Liver (tissue), 9 donors: ENCODE results near the gene OSBPL5. TPM values are rescaled to one million over a fixed set of nuclear protein-coding genes. Genes with fewer than 3 reads are reported as not detected.

Experiments
- DNase-seq: peaks from one replicate; pipeline ENCODE4 v3.0.0-alpha.2; 2017; ENCODE audit warnings: low spot score
- H3K27ac ChIP-seq, 2 donors: one replicate each; pipeline ENCODE4 v1.7.0; 2013; ENCODE audit warnings: inconsistent platforms in 2 of 2, low read length in 2 of 2, control low read depth in 1 of 2, low read depth in 1 of 2, mild to moderate bottlenecking in 1 of 2
- H3K27me3 ChIP-seq, 4 donors: one replicate each; pipeline versions ENCODE4 v1.6.1 to v1.7.0; 2013; ENCODE audit warnings: low read length in 3 of 4, inconsistent platforms in 1 of 4, mild to moderate bottlenecking in 1 of 4, moderate library complexity in 1 of 4; ENCODE audit not compliant: control insufficient read depth in 4 of 4, insufficient read depth in 4 of 4
- H3K36me3 ChIP-seq, 4 donors: one replicate each; pipeline versions ENCODE4 v1.6.1 to v1.7.0; 2013; ENCODE audit warnings: low read length in 3 of 4, mild to moderate bottlenecking in 3 of 4, low read depth in 1 of 4, moderate library complexity in 1 of 4; ENCODE audit not compliant: control insufficient read depth in 4 of 4, insufficient read depth in 3 of 4
- H3K4me1 ChIP-seq, 4 donors: one replicate each; pipeline versions ENCODE4 v1.6.1 to v1.7.0; 2013; ENCODE audit warnings: low read length in 3 of 4, mild to moderate bottlenecking in 3 of 4, moderate library complexity in 1 of 4; ENCODE audit not compliant: control insufficient read depth in 4 of 4, insufficient read depth in 4 of 4
- H3K4me3 ChIP-seq, 3 donors: one replicate each; pipeline versions ENCODE4 v1.6.1 to v1.7.0; 2013; ENCODE audit warnings: low read length in 3 of 3, control low read depth in 1 of 3, low read depth in 1 of 3, mild to moderate bottlenecking in 1 of 3
- H3K9ac ChIP-seq, 2 donors: one replicate each; pipeline ENCODE4 v1.7.0; 2013; ENCODE audit warnings: low read length in 2 of 2, mild to moderate bottlenecking in 2 of 2, moderate library complexity in 2 of 2, control low read depth in 1 of 2, low read depth in 1 of 2
- H3K9me3 ChIP-seq, 4 donors: one replicate each; pipeline versions ENCODE4 v1.6.1 to v1.7.0; 2013; ENCODE audit warnings: low read length in 3 of 4; ENCODE audit not compliant: control insufficient read depth in 4 of 4
- ATF3 ChIP-seq: IDR thresholded peaks from 2 replicates; pipeline ENCODE4 v1.6.1; 2016; ENCODE audit warnings: antibody characterized with exemption
- FOXA1 ChIP-seq: IDR thresholded peaks from 2 replicates; pipeline ENCODE4 v1.6.1; 2016; ENCODE audit warnings: antibody characterized with exemption
- FOXA2 ChIP-seq: IDR thresholded peaks from 2 replicates; pipeline ENCODE4 v1.6.1; 2016; ENCODE audit warnings: antibody characterized with exemption
- GABPA ChIP-seq, 2 donors: IDR thresholded peaks in 1 of 2; conservative IDR thresholded peaks in 1 of 2; 2 replicates each; pipeline ENCODE4 v1.6.1; 2016; ENCODE audit warnings: antibody characterized with exemption in 2 of 2, mild to moderate bottlenecking in 1 of 2, moderate library complexity in 1 of 2
- HNF4A ChIP-seq, 2 donors: conservative IDR thresholded peaks; 2 replicates each; pipeline ENCODE4 v1.6.1; 2016; ENCODE audit warnings: antibody characterized with exemption in 2 of 2, mild to moderate bottlenecking in 2 of 2
- HNF4G ChIP-seq: IDR thresholded peaks from 2 replicates; pipeline ENCODE4 v1.6.1; 2016; ENCODE audit warnings: antibody characterized with exemption
- JUND ChIP-seq, 2 donors: IDR thresholded peaks; 2 replicates each; pipeline ENCODE4 v1.6.1; 2016; ENCODE audit warnings: antibody characterized with exemption in 2 of 2
- MAX ChIP-seq: IDR thresholded peaks from 2 replicates; pipeline ENCODE4 v1.6.1; 2016; ENCODE audit warnings: antibody characterized with exemption
- NR2F2 ChIP-seq: IDR thresholded peaks from 2 replicates; pipeline ENCODE4 v1.6.1; 2016; ENCODE audit warnings: antibody characterized with exemption
- RAD21 ChIP-seq, 2 donors: IDR thresholded peaks; 2 replicates each; pipeline ENCODE4 v1.6.1; 2016; ENCODE audit warnings: antibody characterized with exemption in 2 of 2, mild to moderate bottlenecking in 2 of 2
- REST ChIP-seq: IDR thresholded peaks from 2 replicates; pipeline ENCODE4 v1.6.1; 2016; ENCODE audit warnings: antibody characterized with exemption, mild to moderate bottlenecking
- RXRA ChIP-seq, 2 donors: IDR thresholded peaks; 2 replicates each; pipeline ENCODE4 v1.6.1; 2017 to 2018; ENCODE audit warnings: antibody characterized with exemption in 2 of 2, mild to moderate bottlenecking in 1 of 2
- SP1 ChIP-seq: IDR thresholded peaks from 2 replicates; pipeline ENCODE4 v1.6.1; 2018; ENCODE audit warnings: antibody characterized with exemption, mild to moderate bottlenecking
- TAF1 ChIP-seq: conservative IDR thresholded peaks from 2 replicates; pipeline ENCODE4 v1.6.1; 2016; ENCODE audit warnings: antibody characterized with exemption, mild to moderate bottlenecking
- YY1 ChIP-seq: IDR thresholded peaks from 2 replicates; pipeline ENCODE4 v1.6.1; 2016; ENCODE audit warnings: antibody characterized with exemption, mild to moderate bottlenecking
- WGBS: extraction: QIAGEN DNeasy Blood & Tissue Kit; methylation state at CpG from one replicate; pipeline ENCODE4 v1.1.7; 2013; 5-methylcytosine and 5-hydroxymethylcytosine counted together
- polyA plus RNA-seq, 2 donors: library from polyadenylated mRNA; stranded (reverse) in 1 of 2; unstranded in 1 of 2; fragments of 200-250 nt in 1 of 2; fragments of >200 nt in 1 of 2; fragmentation: Nextera tagmentation in 1 of 2; extraction: Ambion mirVana in 1 of 2; gene quantifications; one replicate each; pipeline versions ENCODE4 v1.2.1 to v1.2.3, GENCODE V29; 2013 to 2015
- total RNA-seq, 2 donors: library from RNA; depleted of rRNA; stranded (reverse); fragments of >200 nt; gene quantifications; one replicate each; pipeline ENCODE4 v1.2.3, GENCODE V29; 2014
- TF ChIP-seq, protein P1 (sequence below): fragments of 150-350 bp; IDR thresholded peaks from 2 replicates; pipeline ENCODE4 v1.5.1; 2017; ENCODE audit warnings: improper control_type of control experiment, low read depth, low read length; ENCODE audit not compliant: missing input control
- donor health status: healthy.
- donor health status: healthy.
- donor health status: healthy.
- donor health status: healthy.
- donor health status: healthy.

The OSBPL5 gene
- total and polyA plus RNA-seq, 4 donors, result 0.74 to 6.2 (median 3.9) TPM

- no peak overlapping the region for H3K4me3 ChIP-seq
- no peak for DNase-seq
- H3K27ac ChIP-seq, result peak overlapping the region in 1 of 2 donors; percentile 47
- no peak overlapping the region for H3K9ac ChIP-seq
- no peaks in the 10 kb centered on the region for H3K9me3 ChIP-seq
- TF ChIP-seq JUND (IDR thresholded peaks at IDR 0.05) (no peak), GABPA (IDR thresholded peaks at IDR 0.05 in 1 of 2, conservative IDR thresholded peaks at IDR 0.05 in 1 of 2) (no peak), FOXA2 (no peak), HNF4A (conservative IDR thresholded peaks at IDR 0.05) (no peak), RAD21 (IDR thresholded peaks at IDR 0.05) (no peak), RXRA (IDR thresholded peaks at IDR 0.05) (no peak), MAX (no peak), NR2F2 (no peak), FOXA1 (no peak), TAF1 (no peak), HNF4G (no peak), YY1 (no peak), SP1 (no peak), REST (no peak), ATF3 (no peak)
- TF ChIP-seq, protein P1, sequence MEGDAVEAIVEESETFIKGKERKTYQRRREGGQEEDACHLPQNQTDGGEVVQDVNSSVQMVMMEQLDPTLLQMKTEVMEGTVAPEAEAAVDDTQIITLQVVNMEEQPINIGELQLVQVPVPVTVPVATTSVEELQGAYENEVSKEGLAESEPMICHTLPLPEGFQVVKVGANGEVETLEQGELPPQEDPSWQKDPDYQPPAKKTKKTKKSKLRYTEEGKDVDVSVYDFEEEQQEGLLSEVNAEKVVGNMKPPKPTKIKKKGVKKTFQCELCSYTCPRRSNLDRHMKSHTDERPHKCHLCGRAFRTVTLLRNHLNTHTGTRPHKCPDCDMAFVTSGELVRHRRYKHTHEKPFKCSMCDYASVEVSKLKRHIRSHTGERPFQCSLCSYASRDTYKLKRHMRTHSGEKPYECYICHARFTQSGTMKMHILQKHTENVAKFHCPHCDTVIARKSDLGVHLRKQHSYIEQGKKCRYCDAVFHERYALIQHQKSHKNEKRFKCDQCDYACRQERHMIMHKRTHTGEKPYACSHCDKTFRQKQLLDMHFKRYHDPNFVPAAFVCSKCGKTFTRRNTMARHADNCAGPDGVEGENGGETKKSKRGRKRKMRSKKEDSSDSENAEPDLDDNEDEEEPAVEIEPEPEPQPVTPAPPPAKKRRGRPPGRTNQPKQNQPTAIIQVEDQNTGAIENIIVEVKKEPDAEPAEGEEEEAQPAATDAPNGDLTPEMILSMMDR, result no peak
- H3K36me3 ChIP-seq, result peaks cover 0 to 9% (median 7%) of the 10 kb centered on the region in 4 donors
- no peaks in the 10 kb centered on the region for H3K27me3 ChIP-seq
- WGBS, result 97% methylated on average over 18 of the region's 18 CpGs
- H3K4me1 ChIP-seq, result peaks cover 0 to 22% (median 10%) of the 10 kb centered on the region in 4 donors
Measured at GRCh38 chr11:3050386-3051195, 114.5 kb downstream of the OSBPL5 start.
